ENCODE data around the gene SPDYE2B.
"Not testable (repeated sequence)": the region's sequence is repeated elsewhere in the genome, so short reads cannot be mapped to it uniquely, and the experiment has no call there.

GRCh38 chr7:102614346-102614697 lies 35.8 kb upstream of the SPDYE2B start:
- TF ChIP-seq POLR2A (IDR thresholded peaks at IDR 0.05; ENCODE audit: low read length); GATA1 (IDR thresholded peaks at IDR 0.05; ENCODE audit: low read depth, low read length): not testable (repeated sequence)

All from erythroblast (primary cell).